ENCODE results near the gene RAB1B.

RAB1B gene

DNA sequence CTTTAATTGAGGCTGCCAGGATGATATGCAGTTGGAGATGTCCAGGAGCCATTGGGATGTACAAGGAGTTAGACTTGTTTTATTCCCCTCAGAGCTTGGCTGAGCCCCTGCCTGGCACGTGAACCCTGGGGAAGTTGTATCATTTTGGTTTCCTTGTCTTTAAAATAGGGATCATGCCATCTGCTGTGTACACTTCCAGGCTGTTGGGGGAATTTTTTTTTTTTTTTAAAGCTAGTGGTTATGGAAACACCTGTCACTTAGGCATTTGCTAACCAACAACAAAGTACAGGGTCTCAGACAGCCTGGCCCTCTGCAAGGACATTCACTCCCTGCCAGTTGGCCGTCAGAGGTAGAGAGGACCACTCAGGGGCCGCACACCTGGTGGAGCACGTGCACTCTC is 8.5 kb upstream of the RAB1B start:
- H3K4me1 ChIP-seq (ENCODE audit: control insufficient read depth, low read length), result peaks cover 24% of the 10 kb centered on the region
- peaks cover 5% of the 10 kb centered on the region; the same call in 1 of the 2 replicates for H3F3A ChIP-seq (ENCODE audit: control insufficient read depth, insufficient read depth)
- H3K27me3 ChIP-seq (ENCODE audit: control insufficient read depth, low read length), result no peaks in the 10 kb centered on the region
- H3K4me2 ChIP-seq (ENCODE audit: low read length), result no peak overlapping the region
- H3K79me2 ChIP-seq (ENCODE audit: control insufficient read depth, low read length), result peaks cover 26% of the 10 kb centered on the region
- no peak overlapping the region for H3K27ac ChIP-seq (ENCODE audit: low read depth, low read length)
- peaks cover 55% of the 10 kb centered on the region for H3K36me3 ChIP-seq (ENCODE audit: control insufficient read depth, low read length)
- H3K4me3 ChIP-seq (ENCODE audit: low read length), result no peak overlapping the region
- no peaks in the 10 kb centered on the region for H3K9me3 ChIP-seq (ENCODE audit: control insufficient read depth, insufficient read depth, low read length)
- H3K9me2 ChIP-seq (replicated peaks; ENCODE audit: control insufficient read depth, low read length), result no peaks in the 10 kb centered on the region
- no peaks in the 10 kb centered on the region for H4K20me1 ChIP-seq (ENCODE audit: control insufficient read depth, insufficient read depth, low read depth, low read length)
- TF ChIP-seq CTCF (IDR thresholded peaks at IDR 0.05; ENCODE audit: low read depth, low read length, poor library complexity, severe bottlenecking) (no peak), EZH2phosphoT487 (IDR thresholded peaks at IDR 0.05; ENCODE audit: borderline replicate concordance, low read length) (no peak)

DNA sequence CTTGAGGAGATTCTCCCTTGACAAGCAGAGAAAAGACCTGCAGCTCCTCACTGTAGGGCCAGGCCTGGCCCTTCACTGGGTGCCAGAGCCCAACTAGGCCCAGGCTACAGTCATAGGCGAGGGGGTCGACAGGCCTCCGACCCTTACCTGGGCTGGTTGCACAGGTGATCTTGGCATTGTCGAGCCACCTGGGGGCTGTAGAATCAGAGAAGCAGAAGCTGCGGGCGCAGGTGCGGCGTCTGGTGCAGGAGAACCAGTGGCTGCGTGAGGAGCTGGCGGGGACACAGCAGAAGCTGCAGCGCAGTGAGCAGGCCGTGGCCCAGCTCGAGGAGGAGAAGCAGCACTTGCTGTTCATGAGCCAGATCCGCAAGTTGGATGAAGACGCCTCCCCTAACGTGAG is 6.9 kb upstream of the RAB1B start:
- no peak overlapping the region for H3K4me3 ChIP-seq (ENCODE audit: low read length)
- no peaks in the 10 kb centered on the region for H3K9me3 ChIP-seq (ENCODE audit: control insufficient read depth, insufficient read depth, low read length)
- no peaks in the 10 kb centered on the region for H3K27me3 ChIP-seq (ENCODE audit: control insufficient read depth, low read length)
- H3K36me3 ChIP-seq (ENCODE audit: control insufficient read depth, low read length), result peaks cover 71% of the 10 kb centered on the region
- H3K79me2 ChIP-seq (ENCODE audit: control insufficient read depth, low read length), result peaks cover 26% of the 10 kb centered on the region
- H3K4me1 ChIP-seq (ENCODE audit: control insufficient read depth, low read length), result peaks cover 16% of the 10 kb centered on the region
- H3F3A ChIP-seq (ENCODE audit: control insufficient read depth, insufficient read depth), result 0 out of 2 replicates have a peak, but pooled peaks cover 3% of the 10 kb centered on the region
- H3K27ac ChIP-seq (ENCODE audit: low read depth, low read length), result no peak overlapping the region
- no peaks in the 10 kb centered on the region for H4K20me1 ChIP-seq (ENCODE audit: control insufficient read depth, insufficient read depth, low read depth, low read length)
- H3K9me2 ChIP-seq (replicated peaks; ENCODE audit: control insufficient read depth, low read length), result no peaks in the 10 kb centered on the region
- TF ChIP-seq EZH2phosphoT487 (IDR thresholded peaks at IDR 0.05; ENCODE audit: borderline replicate concordance, low read length) (no peak), CTCF (IDR thresholded peaks at IDR 0.05; ENCODE audit: low read depth, low read length, poor library complexity, severe bottlenecking) (no peak)
- no peak overlapping the region for H3K4me2 ChIP-seq (ENCODE audit: low read length)

DNA sequence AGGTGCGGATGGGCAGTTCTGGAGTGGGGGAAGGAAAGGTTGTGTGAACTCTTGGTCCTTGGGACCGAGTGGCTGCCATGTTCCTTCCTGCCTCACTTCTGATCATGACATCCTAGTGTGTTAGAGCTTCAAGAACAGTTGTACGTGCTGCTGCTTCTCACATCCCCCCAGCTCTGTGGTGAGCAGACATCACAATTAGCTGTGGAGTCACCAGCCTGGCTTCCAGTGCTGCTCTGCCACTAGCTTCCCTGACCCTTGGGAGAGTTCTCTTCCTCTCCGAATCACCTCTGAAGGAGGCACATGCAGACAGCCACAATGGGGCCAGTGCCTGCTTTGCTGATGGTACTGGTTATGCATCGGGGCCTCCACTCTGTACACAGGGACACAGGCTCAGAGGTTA is 6.2 kb upstream of the RAB1B start:
- Histone ChIP-seq H3F3A (ENCODE audit: control insufficient read depth, insufficient read depth) (0 out of 2 replicates have a peak, but pooled peaks cover 4% of the 10 kb centered on the region), H3K9me2 (replicated peaks; ENCODE audit: control insufficient read depth, low read length) (no peaks in the 10 kb centered on the region), H3K9me3 (ENCODE audit: control insufficient read depth, insufficient read depth, low read length) (no peaks in the 10 kb centered on the region), H3K4me3 (ENCODE audit: low read length) (no peak overlapping the region), H3K4me2 (ENCODE audit: low read length) (no peak overlapping the region), H3K4me1 (ENCODE audit: control insufficient read depth, low read length) (peaks cover 16% of the 10 kb centered on the region), H3K27me3 (ENCODE audit: control insufficient read depth, low read length) (no peaks in the 10 kb centered on the region), H3K27ac (ENCODE audit: low read depth, low read length) (no peak overlapping the region), H3K79me2 (ENCODE audit: control insufficient read depth, low read length) (peaks cover 26% of the 10 kb centered on the region), H4K20me1 (ENCODE audit: control insufficient read depth, insufficient read depth, low read depth, low read length) (no peaks in the 10 kb centered on the region), H3K36me3 (ENCODE audit: control insufficient read depth, low read length) (peaks cover 76% of the 10 kb centered on the region)
- no peak for TF ChIP-seq EZH2phosphoT487 (IDR thresholded peaks at IDR 0.05; ENCODE audit: borderline replicate concordance, low read length)
- TF ChIP-seq CTCF (IDR thresholded peaks at IDR 0.05; ENCODE audit: low read depth, low read length, poor library complexity, severe bottlenecking), result no peak

Measured in DOHH2 (cell line).